Prostate gland (tissue), 2 donors: Measurements from ENCODE around the gene SPATA18.

Source experiments
- CTCF ChIP-seq, 4 experiments: fragments of 200-600 bp in 2 of 4; fragments of 450-650 bp in 2 of 4; sonication (generic) in 2 of 4; IDR thresholded peaks; 1 replicate in 3 of 4; 2 replicates in 1 of 4; pipeline ENCODE4 v1.5.1; 2016 to 2019; ENCODE audit warnings: antibody characterized with exemption in 4 of 4, mild to moderate bottlenecking in 2 of 4, moderate library complexity in 2 of 4
- POLR2AphosphoS5 ChIP-seq: sonication (generic); formaldehyde crosslinking; IDR thresholded peaks from one replicate; pipeline ENCODE4 v1.6.1; 2017; ENCODE audit warnings: antibody characterized with exemption

- TF ChIP-seq CTCF (IDR thresholded peaks at IDR 0.05) (no peak), POLR2AphosphoS5 (no peak)
Measured at GRCh38 chr4:52107745-52108144, 56.6 kb downstream of the SPATA18 start.
